H1 (cell line): ENCODE data around the gene LONP2. TPM values are rescaled to one million over a fixed set of nuclear protein-coding genes. Genes with fewer than 3 reads are reported as not detected.

Experiments
- CTCF ChIA-PET: fragments of 300-600 bp; sonication (Branson Sonifier 250); formaldehyde crosslinking; loops from one replicate; lab custom pipeline; 2021; ENCODE audit not compliant: partially characterized antibody; lab: Charles Lee
- POLR2A ChIA-PET: fragments of 300-600 bp; sonication (Branson Sonifier 250); formaldehyde crosslinking; loops from one replicate; lab custom pipeline; 2021; ENCODE audit warnings: inconsistent platforms; ENCODE audit not compliant: partially characterized antibody; lab: Charles Lee
- DNase-seq, 2 experiments: peaks; one replicate each; pipeline versions ENCODE4 v3.0.0 to v3.0.0-alpha.2; 2010 to 2022; ENCODE audit warnings: low spot score in 2 of 2, low read depth in 1 of 2, mixed read lengths in 1 of 2
- FAIRE-seq: peaks from 2 replicates; lab custom pipeline; 2011; peaks lifted over from hg19 to GRCh38; lab: Jason Lieb, UNC
- H2AFZ ChIP-seq: 2 replicates; pipeline ENCODE4 v1.8.1; 2012; ENCODE audit warnings: low read length, inconsistent platforms
- H2AK5ac ChIP-seq: 2 replicates; pipeline ENCODE4 v1.6.1; 2013; ENCODE audit warnings: low read depth, low read length
- H2BK120ac ChIP-seq: replicated peaks from 2 replicates; pipeline ENCODE3; 2013; ENCODE audit warnings: low read depth, low read length, inconsistent platforms
- H2BK12ac ChIP-seq: 2 replicates; pipeline ENCODE4 v1.6.1; 2013; ENCODE audit warnings: low read depth, low read length
- H2BK15ac ChIP-seq: 2 replicates; pipeline ENCODE4 v1.6.1; 2013; ENCODE audit warnings: low read length
- H2BK20ac ChIP-seq: 2 replicates; pipeline ENCODE4 v1.6.1; 2013; ENCODE audit warnings: low read length
- H2BK5ac ChIP-seq: 2 replicates; pipeline ENCODE4 v1.6.1; 2013; ENCODE audit warnings: low read depth, low read length
- H3K14ac ChIP-seq: 2 replicates; pipeline ENCODE4 v1.6.1; 2013; ENCODE audit warnings: inconsistent platforms; ENCODE audit not compliant: insufficient read length
- H3K18ac ChIP-seq: 2 replicates; pipeline ENCODE4 v1.6.1; 2013; ENCODE audit warnings: low read length; ENCODE audit errors: extremely low read depth
- H3K23ac ChIP-seq: 2 replicates; pipeline ENCODE4 v1.6.1; 2013; ENCODE audit warnings: inconsistent platforms; ENCODE audit not compliant: insufficient read length
- H3K23me2 ChIP-seq: 2 replicates; pipeline ENCODE4 v1.6.1; 2013; ENCODE audit warnings: low read depth, low read length
- H3K27ac ChIP-seq: 2 replicates; pipeline ENCODE4 v1.6.1; 2011; ENCODE audit warnings: low read depth, low read length, inconsistent platforms
- H3K27me3 ChIP-seq, 4 experiments: replicated peaks in 1 of 4; 1 replicate in 1 of 4; 2 replicates in 3 of 4; pipeline versions ENCODE4 v1.6.1 to v1.8.1; 2011 to 2013; ENCODE audit warnings: low read length in 3 of 4, mild to moderate bottlenecking in 3 of 4, inconsistent platforms in 2 of 4, mixed read lengths in 2 of 4, moderate library complexity in 1 of 4; ENCODE audit not compliant: control insufficient read depth in 3 of 4, insufficient read depth in 3 of 4; ENCODE audit errors: extremely low read depth in 1 of 4
- H3K36me3 ChIP-seq, 4 experiments: 2 replicates each; pipeline versions ENCODE4 v1.6.1 to v1.8.1; 2011 to 2013; ENCODE audit warnings: mild to moderate bottlenecking in 4 of 4, low read length in 3 of 4, moderate library complexity in 2 of 4, control low read depth in 1 of 4, inconsistent platforms in 1 of 4; ENCODE audit not compliant: insufficient read depth in 4 of 4, control insufficient read depth in 2 of 4
- H3K4ac ChIP-seq: replicated peaks from 2 replicates; pipeline ENCODE3; 2013; ENCODE audit warnings: low read length, low read depth, mixed read lengths, inconsistent platforms; ENCODE audit not compliant: insufficient read length
- H3K4me1 ChIP-seq, 4 experiments: replicated peaks in 1 of 4; 1 replicate in 1 of 4; 2 replicates in 3 of 4; pipeline versions ENCODE4 v1.6.1 to v1.8.1; 2011 to 2013; ENCODE audit warnings: low read length in 3 of 4, inconsistent platforms in 2 of 4, mixed read lengths in 1 of 4; ENCODE audit not compliant: insufficient read depth in 4 of 4, control insufficient read depth in 3 of 4
- H3K4me2 ChIP-seq, 2 experiments: 2 replicates each; pipeline versions ENCODE4 v1.6.1 to v1.8.1; 2011 to 2013; ENCODE audit warnings: low read depth in 2 of 2, low read length in 2 of 2, control low read depth in 1 of 2, inconsistent platforms in 1 of 2, mild to moderate bottlenecking in 1 of 2; ENCODE audit not compliant: insufficient read depth in 1 of 2
- H3K4me3 ChIP-seq, 4 experiments: fragments of 200-600, 300-600 bp in 1 of 4; sonication (generic), shearing (Covaris generic), sonication (Bioruptor Twin) in 1 of 4; 2 replicates each; pipeline versions ENCODE4 v1.5.1 to v1.8.1; 2011 to 2016; ENCODE audit warnings: low read length in 4 of 4, low read depth in 3 of 4, control low read depth in 2 of 4, inconsistent platforms in 2 of 4, mild to moderate bottlenecking in 2 of 4, mixed read lengths in 1 of 4, moderate library complexity in 1 of 4; ENCODE audit not compliant: insufficient read depth in 2 of 4; ENCODE audit errors: extremely low read depth in 1 of 4
- H3K56ac ChIP-seq: replicated peaks from 2 replicates; pipeline ENCODE3; 2013; ENCODE audit warnings: low read depth, mild to moderate bottlenecking, mixed read lengths, low read length, inconsistent platforms; ENCODE audit not compliant: insufficient read length
- H3K79me1 ChIP-seq: 2 replicates; pipeline ENCODE4 v1.6.1; 2013; ENCODE audit warnings: low read depth, low read length, control low read depth
- H3K79me2 ChIP-seq, 2 experiments: 2 replicates each; pipeline versions ENCODE4 v1.6.1 to v1.8.1; 2012 to 2013; ENCODE audit warnings: low read length in 2 of 2, mild to moderate bottlenecking in 2 of 2, inconsistent platforms in 1 of 2; ENCODE audit not compliant: insufficient read depth in 2 of 2, control insufficient read depth in 1 of 2
- H3K9ac ChIP-seq, 4 experiments: replicated peaks in 1 of 4; 1 replicate in 1 of 4; 2 replicates in 3 of 4; pipeline versions ENCODE4 v1.6.1 to v1.8.1; 2011 to 2013; ENCODE audit warnings: low read depth in 3 of 4, low read length in 3 of 4, control low read depth in 2 of 4, mild to moderate bottlenecking in 2 of 4, moderate library complexity in 2 of 4, inconsistent platforms in 1 of 4; ENCODE audit errors: extremely low read depth in 1 of 4
- H3K9me3 ChIP-seq, 2 experiments: 2 replicates each; pipeline versions ENCODE4 v1.6.1 to v1.8.1; 2012 to 2013; ENCODE audit warnings: mild to moderate bottlenecking in 2 of 2, moderate library complexity in 2 of 2, control low read depth in 1 of 2, inconsistent platforms in 1 of 2, low read depth in 1 of 2, low read length in 1 of 2, mixed read lengths in 1 of 2; ENCODE audit not compliant: insufficient read depth in 2 of 2
- H4K20me1 ChIP-seq, 2 experiments: replicated peaks in 1 of 2; 2 replicates each; pipeline versions ENCODE3 to v1.8.1; 2011 to 2013; ENCODE audit warnings: inconsistent platforms in 2 of 2, low read length in 2 of 2, mild to moderate bottlenecking in 1 of 2; ENCODE audit not compliant: insufficient read depth in 2 of 2, control insufficient read depth in 1 of 2
- H4K5ac ChIP-seq: 2 replicates; pipeline ENCODE4 v1.6.1; 2013; ENCODE audit warnings: low read length, low read depth, mixed read lengths, inconsistent platforms; ENCODE audit not compliant: insufficient read length
- H4K8ac ChIP-seq: 2 replicates; pipeline ENCODE4 v1.8.0; 2013; ENCODE audit warnings: mild to moderate bottlenecking, moderate library complexity, low read length, inconsistent platforms; ENCODE audit not compliant: insufficient read depth; ENCODE audit errors: extremely low read depth
- H4K91ac ChIP-seq: replicated peaks from 2 replicates; pipeline ENCODE3; 2013; ENCODE audit warnings: low read length, mixed read lengths, inconsistent platforms; ENCODE audit not compliant: insufficient read length
- CHD2 ChIP-seq: IDR thresholded peaks from 2 replicates; pipeline ENCODE4 v1.6.1; 2012; ENCODE audit warnings: low read length, improper control_type of control experiment
- WGBS, 2 experiments: shearing (Covaris generic) in 1 of 2; methylation state at CpG; one replicate each; pipeline versions ENCODE4 v1.1.6 to v1.1.7; 2013 to 2015; ENCODE audit warnings: low lambda C conversion rate in 2 of 2, mixed read lengths in 2 of 2, inconsistent platforms in 1 of 2, low coverage in 1 of 2, missing lambda C conversion rate in 1 of 2; ENCODE audit not compliant: insufficient replicate concordance in 2 of 2, insufficient coverage in 1 of 2, insufficient read length in 1 of 2; ENCODE audit errors: extremely low coverage in 1 of 2, missing lambda C conversion rate in 1 of 2; 5-methylcytosine and 5-hydroxymethylcytosine counted together
- polyA plus RNA-seq, 7 experiments: library from polyadenylated mRNA; depleted of rRNA in 3 of 7; stranded (reverse) in 5 of 7; unstranded in 2 of 7; fragments of >200 nt in 5 of 7; fragments of 200-250 nt in 2 of 7; gene quantifications; 1 replicate in 5 of 7; 2 replicates in 1 of 7; 4 replicates in 1 of 7; pipeline versions ENCODE4 v1.2.1 to v1.2.3, GENCODE V29; 2011 to 2013; ENCODE audit warnings: missing spikeins in 2 of 7, mixed read lengths in 2 of 7
- total RNA-seq: library from RNA; stranded (reverse); fragmentation: NEBNext Ultra II Directional; extraction: Animal tissue kit (Norgen Biotek cat#: 25700); gene quantifications from 2 replicates; pipeline ENCODE4 v1.2.1, GENCODE V29; 2021

The LONP2 gene
- total and polyA plus RNA-seq, 2 of the 8 experiments (the other 6 are each of a cell fraction or from before 2014, with no cell fraction given), result 8.1 to 23.1 TPM

DNA sequence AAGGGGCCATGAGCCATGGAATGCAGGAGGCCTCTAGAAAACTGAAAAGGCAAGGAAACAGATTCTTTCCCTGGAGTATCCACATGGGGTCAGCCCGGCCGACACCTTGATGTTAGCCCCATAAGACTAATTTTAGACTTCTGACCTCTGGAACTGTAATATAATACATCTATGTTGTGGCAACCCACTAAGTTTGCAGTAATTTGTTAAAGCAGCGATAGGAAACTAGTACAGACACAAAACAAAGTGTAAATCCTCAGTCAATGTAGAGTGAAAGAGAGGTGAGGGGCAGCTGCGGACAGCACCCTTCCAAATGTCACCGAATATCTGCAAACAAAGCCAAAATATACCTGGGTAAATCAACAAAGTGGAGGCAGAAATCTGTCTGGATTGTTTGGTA lies 148.3 kb downstream of the LONP2 start:
- no peak overlapping the region for H2BK5ac ChIP-seq
- H4K8ac ChIP-seq, result no peak overlapping the region
- H3K56ac ChIP-seq, result no peak overlapping the region
- H2BK20ac ChIP-seq, result no peak overlapping the region
- no peak for TF ChIP-seq CHD2
- TF ChIP-seq, all 59 proteins: peak for 0
- no peak overlapping the region for H3K18ac ChIP-seq
- no peaks in the 10 kb centered on the region for H4K20me1 ChIP-seq
- no peak overlapping the region for H3K23ac ChIP-seq
- H3K14ac ChIP-seq, result no peak overlapping the region
- H3K36me3 ChIP-seq, result no peaks in the 10 kb centered on the region
- H3K27ac ChIP-seq, result no peak overlapping the region
- no peaks in the 10 kb centered on the region for H3K9me3 ChIP-seq
- POLR2A ChIA-PET, result interaction anchor here (2.7 kb wide), 1 partner anchor 26 kb away, joined by 8 read pairs; no protein-coding TSS in a partner anchor
- no peak overlapping the region for H2BK12ac ChIP-seq
- H2BK120ac ChIP-seq, result no peak overlapping the region
- no peak overlapping the region for H2AK5ac ChIP-seq
- FAIRE-seq (no peak), DNase-seq (no peak)
- WGBS, 2 experiments, result 90% methylated on average over 5 of the region's 5 CpGs; no CpG with 5 or more reads in 1 of the 2 experiments
- no peaks in the 10 kb centered on the region for H3K79me2 ChIP-seq
- no peaks in the 10 kb centered on the region for H3K23me2 ChIP-seq
- no peak overlapping the region for H3K4me2 ChIP-seq
- no peak overlapping the region for H2AFZ ChIP-seq
- H3K79me1 ChIP-seq, result no peaks in the 10 kb centered on the region
- no peak overlapping the region for H3K4ac ChIP-seq
- H2BK15ac ChIP-seq, result no peak overlapping the region
- H3K4me1 ChIP-seq, result no peaks in the 10 kb centered on the region
- CTCF ChIA-PET, result no interaction called here
- no peak overlapping the region for H4K5ac ChIP-seq
- H3K9ac ChIP-seq, result no peak overlapping the region
- no peak overlapping the region for H4K91ac ChIP-seq
- no peaks in the 10 kb centered on the region; a peak in 1 of 7 replicates for H3K27me3 ChIP-seq
- no peak overlapping the region for H3K4me3 ChIP-seq
